ENCODE results near the gene RGS11.

The RGS11 gene

GRCh38 chr16:314351-314750, 38.6 kb upstream of the RGS11 start:
- TF ChIP-seq TAF1 (IDR thresholded peaks at IDR 0.05; ENCODE audit: borderline replicate concordance, insufficient read depth, low read length) (no peak), FOXP2 (optimal IDR thresholded peaks at IDR 0.05; ENCODE audit: borderline replicate concordance, extremely low read depth, extremely low read length, insufficient read depth) (no peak), SIN3A (IDR thresholded peaks at IDR 0.05; ENCODE audit: borderline replicate concordance, insufficient read depth, low read length) (no peak), REST (IDR thresholded peaks at IDR 0.05; ENCODE audit: insufficient read depth in 1 of 2, low read depth in 2 of 2, low read length in 2 of 2) (no peak), POLR2AphosphoS5 (IDR thresholded peaks at IDR 0.05; ENCODE audit: low read depth, low read length) (no peak)

DNA sequence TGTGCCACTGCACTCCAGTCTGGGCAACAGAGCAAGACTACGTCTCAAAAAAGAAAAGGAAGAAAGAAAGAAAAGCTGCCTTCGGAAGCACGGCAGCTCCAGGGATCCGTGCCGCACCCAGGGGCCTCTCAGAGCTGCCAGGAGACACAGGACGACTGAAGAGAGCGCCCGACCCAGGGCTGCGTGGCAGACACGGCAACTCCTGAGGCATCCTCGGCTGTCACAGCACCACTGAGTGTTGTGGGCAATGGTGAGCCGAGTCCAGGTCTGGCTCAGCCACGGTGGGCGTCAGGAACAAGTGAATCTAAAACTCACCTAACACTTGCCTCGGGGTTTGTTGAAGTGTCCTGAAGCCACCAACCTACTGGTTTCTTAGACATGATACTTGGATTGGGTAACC, 36.0 kb upstream of the RGS11 start:
- TF ChIP-seq FOXP2 (optimal IDR thresholded peaks at IDR 0.05; ENCODE audit: borderline replicate concordance, extremely low read depth, extremely low read length, insufficient read depth) (no peak), POLR2AphosphoS5 (IDR thresholded peaks at IDR 0.05; ENCODE audit: low read depth, low read length) (no peak), REST (IDR thresholded peaks at IDR 0.05; ENCODE audit: insufficient read depth in 1 of 2, low read depth in 2 of 2, low read length in 2 of 2) (no peak), TAF1 (IDR thresholded peaks at IDR 0.05; ENCODE audit: borderline replicate concordance, insufficient read depth, low read length) (no peak), SIN3A (IDR thresholded peaks at IDR 0.05; ENCODE audit: borderline replicate concordance, insufficient read depth, low read length) (no peak)

- TF ChIP-seq REST (IDR thresholded peaks at IDR 0.05; ENCODE audit: insufficient read depth in 1 of 2, low read depth in 2 of 2, low read length in 2 of 2): no peak
- TF ChIP-seq POLR2AphosphoS5 (IDR thresholded peaks at IDR 0.05; ENCODE audit: low read depth, low read length): no peak
- no peak for TF ChIP-seq TAF1 (IDR thresholded peaks at IDR 0.05; ENCODE audit: borderline replicate concordance, insufficient read depth, low read length)
- no peak for TF ChIP-seq SIN3A (IDR thresholded peaks at IDR 0.05; ENCODE audit: borderline replicate concordance, insufficient read depth, low read length)
- TF ChIP-seq FOXP2 (optimal IDR thresholded peaks at IDR 0.05; ENCODE audit: borderline replicate concordance, extremely low read depth, extremely low read length, insufficient read depth): no peak
Observed at GRCh38 chr16:309476-309875, 33.7 kb upstream of the RGS11 start.

DNA sequence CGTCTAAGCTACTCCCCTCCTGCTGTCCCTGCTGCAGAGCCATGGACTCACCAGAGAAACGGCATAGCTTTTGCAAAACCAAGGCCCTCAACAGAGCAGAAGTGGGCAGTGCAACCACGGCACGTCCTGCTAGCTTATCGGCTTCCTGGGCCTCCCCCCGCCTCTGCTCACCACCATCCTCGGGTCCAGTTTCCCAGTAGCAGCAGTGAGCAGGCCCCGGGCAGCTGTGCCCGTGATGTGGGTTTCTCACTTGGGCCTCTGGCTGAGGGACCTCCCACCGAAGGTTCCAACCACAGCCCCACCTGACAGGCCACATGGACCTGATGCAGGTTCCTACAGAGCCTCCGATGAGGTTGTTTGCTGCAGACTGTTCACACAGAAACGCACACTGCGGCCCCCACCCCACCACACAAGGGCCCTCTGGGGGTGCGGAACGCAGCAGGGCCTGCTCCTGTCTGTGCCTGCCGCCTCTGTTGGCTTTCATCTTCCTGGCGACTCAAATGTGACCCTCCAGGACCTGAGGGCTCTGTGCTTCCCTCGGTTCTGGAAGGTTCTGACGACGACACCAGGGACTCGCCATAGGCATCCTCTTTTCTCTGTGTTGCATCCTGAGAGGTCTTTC, 32.1 kb upstream of the RGS11 start:
- TF ChIP-seq SIN3A (IDR thresholded peaks at IDR 0.05; ENCODE audit: borderline replicate concordance, insufficient read depth, low read length) (no peak), TAF1 (IDR thresholded peaks at IDR 0.05; ENCODE audit: borderline replicate concordance, insufficient read depth, low read length) (no peak)

- no peak for TF ChIP-seq REST (IDR thresholded peaks at IDR 0.05; ENCODE audit: insufficient read depth in 1 of 2, low read depth in 2 of 2, low read length in 2 of 2)
- TF ChIP-seq FOXP2 (optimal IDR thresholded peaks at IDR 0.05; ENCODE audit: borderline replicate concordance, extremely low read depth, extremely low read length, insufficient read depth): no peak
- no peak for TF ChIP-seq POLR2AphosphoS5 (IDR thresholded peaks at IDR 0.05; ENCODE audit: low read depth, low read length)
- TF ChIP-seq SIN3A (IDR thresholded peaks at IDR 0.05; ENCODE audit: borderline replicate concordance, insufficient read depth, low read length): no peak
- TF ChIP-seq TAF1 (IDR thresholded peaks at IDR 0.05; ENCODE audit: borderline replicate concordance, insufficient read depth, low read length): no peak
Observed at GRCh38 chr16:306911-307370, 31.2 kb upstream of the RGS11 start.

All from PFSK-1 (cell line).